Pons (tissue), 1 donor: Measurements from ENCODE around the gene SLX4.

Experiments used
- DNase-seq: peaks from one replicate; pipeline ENCODE4 v3.0.0-alpha.2; 2016; ENCODE audit warnings: low spot score

Gene SLX4

DNA sequence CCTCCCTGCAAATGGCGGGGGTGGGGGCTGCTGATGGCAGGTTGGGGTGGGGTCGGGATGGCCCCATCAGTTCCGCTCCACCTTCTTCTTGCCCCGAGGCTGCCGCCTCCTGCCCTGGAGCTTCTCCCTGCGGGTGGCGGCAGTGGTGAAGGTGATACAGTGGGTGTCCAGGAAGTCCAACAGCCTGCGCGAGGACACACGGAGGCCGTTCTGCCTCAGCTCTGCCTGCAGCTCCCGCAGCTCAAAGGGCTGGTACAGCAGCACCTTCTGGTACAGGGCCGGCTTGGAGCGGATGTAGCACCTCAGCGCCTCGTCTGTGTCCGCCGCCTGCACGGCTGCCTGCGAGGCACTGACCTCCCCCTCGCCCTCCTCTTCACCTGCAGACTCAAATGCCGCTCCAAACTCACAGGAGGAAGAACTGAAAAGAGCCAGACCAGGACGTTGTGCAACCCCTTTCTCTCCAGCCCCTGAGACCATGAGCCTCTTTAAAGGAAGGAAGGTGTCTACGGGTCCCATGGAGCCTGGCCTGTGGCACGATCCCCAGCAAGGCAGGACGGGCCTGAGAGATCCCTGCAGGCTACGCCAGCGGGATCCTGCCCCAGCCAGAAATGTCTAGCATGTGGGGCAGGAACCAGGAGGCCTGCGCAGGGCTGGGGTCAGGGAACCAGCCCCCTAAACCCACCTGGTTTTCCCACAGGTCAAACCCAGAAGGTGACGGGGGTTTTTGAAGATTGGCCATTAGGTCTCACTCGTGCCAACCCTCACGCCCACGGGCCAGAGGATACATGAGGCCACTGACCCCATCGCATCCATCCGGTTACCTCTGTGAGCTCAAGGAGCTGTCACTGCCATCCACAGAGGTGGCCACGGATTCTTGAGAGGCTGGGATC is 28.9 kb downstream of the SLX4 start:
- no peak for DNase-seq

DNA sequence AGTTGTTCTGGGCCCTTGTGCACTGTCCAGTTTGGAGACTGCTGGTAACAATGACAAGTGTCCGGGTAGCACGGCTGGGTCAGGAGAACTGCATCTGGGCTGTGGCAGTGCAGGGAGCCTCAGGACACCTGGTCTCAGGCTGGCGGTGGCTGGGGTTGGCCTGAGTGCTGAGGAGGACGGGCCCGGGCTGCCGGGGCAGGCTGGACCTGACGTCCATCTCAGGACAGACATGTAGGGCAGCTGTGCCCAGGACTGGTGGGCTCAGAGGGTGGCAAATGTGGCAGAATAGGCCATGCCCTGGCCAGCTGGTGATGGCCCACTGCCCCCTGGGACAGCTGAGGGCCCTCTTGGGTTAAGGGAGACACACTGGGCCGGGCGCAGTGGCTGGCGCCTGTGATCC is 30.0 kb downstream of the SLX4 start:
- no peak for DNase-seq

DNA sequence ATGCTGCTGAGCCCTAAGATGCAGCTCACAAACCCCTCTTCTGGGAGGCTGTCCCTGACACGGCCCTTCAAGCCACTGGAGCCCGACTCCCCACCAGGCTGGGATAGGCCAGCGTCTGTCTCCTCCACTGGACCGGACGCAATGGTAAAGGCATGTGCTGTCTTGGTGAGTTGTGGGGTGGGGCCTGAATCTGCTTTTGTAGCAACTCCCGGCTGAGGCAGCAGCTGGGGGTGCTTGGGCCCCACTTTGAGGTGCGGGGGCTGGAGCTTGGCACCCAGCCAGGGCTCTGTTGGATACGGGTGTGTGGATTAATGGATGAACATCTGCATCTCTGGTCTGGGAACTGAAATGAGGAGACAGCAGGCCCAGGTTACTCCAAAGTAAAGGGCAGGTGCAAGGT is 30.7 kb downstream of the SLX4 start:
- no peak for DNase-seq

DNA sequence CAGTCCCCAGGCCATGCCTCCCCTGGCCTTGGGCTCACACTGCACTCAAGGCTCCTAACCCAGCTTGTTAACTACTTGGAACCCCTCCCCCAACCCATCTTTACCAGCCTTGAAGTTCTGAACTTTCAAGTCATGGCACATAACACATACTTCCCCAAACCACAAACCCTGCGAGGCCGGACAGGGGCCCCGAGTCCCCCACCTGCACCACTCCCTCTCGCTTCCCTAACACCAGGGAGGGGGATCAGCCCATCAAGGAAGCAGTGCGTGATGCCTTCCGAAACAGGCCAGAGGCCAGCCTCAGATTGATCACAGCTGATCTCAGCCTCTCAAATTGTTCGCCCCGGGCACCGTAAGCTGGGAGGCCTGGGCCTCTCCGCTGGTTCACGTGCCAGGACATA is 31.2 kb downstream of the SLX4 start:
- DNase-seq: no peak

DNA sequence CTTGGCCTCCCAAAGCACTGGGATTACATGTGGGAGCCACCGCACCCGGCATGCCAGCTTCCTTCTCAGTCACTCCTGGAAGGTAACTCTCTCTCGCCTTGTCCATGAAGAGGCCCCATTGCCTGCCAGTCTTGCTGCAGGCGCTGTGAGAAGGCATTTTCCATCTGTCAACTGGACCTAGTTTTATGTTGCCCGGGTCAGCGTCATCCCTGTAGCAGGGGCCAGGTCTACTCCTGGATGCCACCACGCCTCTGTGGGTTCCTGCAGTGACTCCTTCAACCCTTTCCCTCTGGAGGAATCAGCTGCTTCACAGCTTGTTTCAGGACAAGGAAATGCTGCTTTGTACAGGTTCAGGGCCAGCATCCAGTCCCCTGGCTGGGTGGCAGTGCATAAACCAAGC is 31.6 kb downstream of the SLX4 start:
- DNase-seq: no peak

DNA sequence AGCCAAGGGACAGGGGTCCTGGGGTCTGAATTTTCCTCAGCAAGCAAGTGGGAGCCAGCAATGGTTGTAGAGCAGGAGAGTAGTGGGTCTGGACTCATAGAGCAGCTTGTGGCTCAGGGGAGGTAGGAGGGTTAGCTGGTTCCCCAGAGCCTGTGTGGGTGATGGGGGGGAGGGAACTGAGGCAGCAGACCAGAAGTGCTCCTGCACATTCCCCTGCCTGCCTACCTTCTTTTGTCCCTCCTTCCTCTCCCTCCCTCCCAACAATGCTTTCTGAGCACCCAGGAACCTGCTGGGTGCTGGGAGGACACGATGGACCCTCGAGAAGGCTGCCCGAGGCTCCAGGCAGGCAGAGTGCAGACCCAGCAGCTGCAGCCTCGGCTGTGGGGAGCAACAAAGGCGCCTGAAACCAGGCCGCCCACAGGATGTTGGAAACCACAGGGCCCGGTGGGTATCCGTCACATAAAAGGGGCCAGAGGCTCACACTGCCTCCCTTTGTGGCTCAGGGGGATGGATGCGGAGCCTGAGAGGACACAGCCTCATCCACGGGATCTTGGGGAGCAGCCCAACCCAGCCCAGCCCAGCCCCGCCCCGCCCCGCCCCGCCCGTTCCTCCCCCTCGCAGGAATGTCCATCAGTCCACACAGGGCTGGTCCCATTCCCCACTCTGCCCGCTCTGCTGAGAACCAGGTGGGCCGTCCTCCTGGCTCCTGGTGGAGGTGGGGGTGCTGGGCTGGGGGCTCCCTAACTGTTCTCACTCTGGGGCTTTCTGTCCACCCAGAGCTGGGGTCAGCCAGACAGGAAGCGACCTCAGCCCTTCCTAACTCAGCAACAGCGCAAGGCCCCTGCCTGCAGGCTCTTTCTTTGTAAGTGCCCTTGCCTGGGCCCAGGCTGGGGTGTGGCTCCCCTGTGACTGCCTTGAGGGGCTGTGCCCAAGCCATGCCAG is 32.5 kb downstream of the SLX4 start:
- no peak for DNase-seq

DNA sequence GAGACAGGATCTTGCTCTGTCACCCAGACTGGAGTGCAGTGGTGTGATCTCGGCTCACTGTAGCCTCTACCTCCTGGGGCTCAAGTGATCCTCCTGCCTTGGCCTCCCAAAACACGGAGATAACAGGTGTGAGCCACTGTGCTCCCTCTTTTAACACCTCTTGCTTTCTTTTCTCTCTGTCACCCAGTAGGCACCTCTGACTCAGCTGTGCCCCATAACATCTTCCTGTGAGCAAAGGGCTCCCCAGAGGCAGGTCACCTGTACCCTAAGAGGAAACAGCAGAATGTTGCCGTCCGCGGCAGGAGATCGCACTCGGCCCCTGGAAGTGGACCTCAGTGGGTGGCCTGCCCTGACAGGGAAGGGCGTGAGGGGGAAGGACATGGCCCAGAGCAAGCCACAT is 33.3 kb downstream of the SLX4 start:
- DNase-seq: no peak

DNA sequence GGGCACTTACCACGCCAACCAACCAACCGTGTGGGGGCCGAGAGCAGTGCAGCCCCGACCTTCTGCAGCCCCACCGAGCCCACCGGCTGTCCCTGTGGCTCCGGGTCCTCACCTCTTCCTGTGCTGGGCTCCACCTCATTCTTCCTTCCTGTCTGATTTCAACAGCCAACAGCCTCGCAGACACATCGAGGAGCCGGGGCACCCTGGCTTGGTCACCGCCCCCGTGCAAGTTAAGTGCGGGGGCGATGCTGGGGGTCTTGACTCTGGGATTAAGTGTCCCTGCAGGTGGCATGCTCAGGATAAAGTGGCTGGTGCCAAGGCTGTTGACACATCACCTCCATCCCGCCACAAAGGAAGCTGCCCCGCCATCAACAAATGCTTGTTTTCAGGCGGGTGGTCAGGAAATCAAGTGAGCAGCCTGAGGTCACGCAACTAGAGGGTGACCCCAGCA is 34.1 kb downstream of the SLX4 start, which contains the start of gene NLRC3:
Gene NLRC3, minus strand, starts transcription at position 102 of the 451 bp plus-strand sequence. CDS start 12,367 bp downstream, outside the sequence.
- no peak for DNase-seq

DNA sequence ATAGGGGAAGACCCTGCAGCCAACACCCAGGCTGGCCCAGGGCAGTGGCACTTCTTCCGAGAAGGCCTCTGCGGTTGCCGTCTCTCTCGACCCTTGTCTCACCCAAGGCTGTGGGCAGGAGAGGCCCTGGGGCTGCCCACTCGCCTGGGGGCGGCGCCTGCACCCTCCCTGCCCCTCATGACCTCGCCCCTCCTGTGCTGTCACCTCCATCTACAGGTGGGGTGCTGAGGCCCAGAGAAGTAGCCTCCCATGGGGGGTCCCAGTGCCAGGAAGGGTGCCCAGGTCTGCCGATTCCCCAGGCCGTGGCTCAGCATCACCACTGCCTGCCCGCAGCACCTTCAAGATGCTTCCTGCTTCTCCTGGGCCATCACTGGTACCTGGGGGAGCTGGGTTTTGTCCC is 35.2 kb downstream of the SLX4 start:
- DNase-seq: no peak

DNA sequence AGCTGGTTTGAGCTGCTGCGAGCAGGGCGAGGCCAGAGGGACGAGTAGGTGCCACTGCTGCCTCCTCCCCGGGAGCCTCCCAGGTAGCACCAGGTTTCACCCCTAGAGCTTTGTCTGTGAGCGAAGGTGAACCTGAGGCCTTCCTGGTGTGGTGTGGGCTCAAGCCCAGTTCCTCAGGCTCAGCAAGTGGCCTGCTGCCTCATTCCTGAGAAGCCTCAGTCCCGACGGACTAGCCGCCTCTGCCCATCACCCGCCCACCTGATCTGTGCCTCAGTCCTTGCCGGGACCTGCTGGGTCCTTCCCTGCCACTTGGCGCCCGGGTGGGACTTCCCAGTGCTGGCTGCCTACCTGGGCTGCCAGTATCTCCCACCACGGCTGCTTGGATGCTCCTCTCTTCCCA is 35.9 kb downstream of the SLX4 start:
- DNase-seq: no peak

DNA sequence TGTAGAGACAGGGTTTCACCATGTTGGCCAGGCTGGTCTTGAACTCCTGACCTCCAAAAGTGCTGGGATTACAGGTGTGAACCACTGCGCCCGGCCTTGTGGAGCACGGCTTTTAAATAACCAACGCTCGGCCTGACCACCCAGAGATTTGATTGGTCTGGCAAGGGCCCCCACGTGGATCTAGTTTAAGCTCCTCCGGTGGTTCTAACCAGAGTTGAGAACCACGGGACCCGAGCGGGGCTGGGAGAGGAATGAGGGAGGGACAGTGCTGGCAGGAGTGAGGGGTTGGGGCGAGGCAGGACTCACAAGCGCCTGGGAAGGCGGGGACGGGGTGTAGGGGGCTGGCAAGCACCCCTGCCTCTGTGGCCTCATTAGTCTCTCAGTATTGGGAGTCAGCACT is 37.2 kb downstream of the SLX4 start:
- no peak for DNase-seq

DNA sequence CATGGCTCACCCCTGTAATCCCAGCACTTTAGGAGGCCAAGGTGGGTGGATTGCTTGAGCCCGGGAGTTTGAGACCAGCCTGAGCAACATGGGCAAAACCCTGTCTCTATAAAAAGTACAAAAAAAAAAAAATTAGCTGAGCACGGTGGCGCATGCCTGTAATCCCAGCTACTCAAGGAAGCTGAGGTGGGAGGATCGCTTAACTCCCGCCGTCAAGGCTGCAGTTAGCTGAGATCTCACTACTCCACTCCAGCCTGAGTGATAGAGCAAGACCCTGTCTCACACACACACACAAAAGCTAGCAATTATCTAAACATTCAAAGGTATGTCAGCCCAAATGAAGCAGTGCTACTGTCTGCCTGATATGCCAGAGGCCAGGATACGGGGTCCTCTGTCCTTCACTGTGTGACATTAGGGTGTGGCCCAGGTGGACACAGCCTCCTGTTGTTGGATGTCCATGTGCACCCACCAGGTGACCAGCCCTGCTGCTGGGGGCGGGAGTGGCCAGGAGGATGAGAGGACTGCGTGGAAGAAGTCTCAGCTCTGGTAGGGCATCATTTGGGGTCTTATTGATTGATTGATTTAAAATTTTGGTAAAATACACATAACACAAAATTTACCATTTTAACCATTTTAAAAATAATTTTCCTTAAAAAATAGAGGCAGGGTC is 38.1 kb downstream of the SLX4 start:
- DNase-seq: no peak

DNA sequence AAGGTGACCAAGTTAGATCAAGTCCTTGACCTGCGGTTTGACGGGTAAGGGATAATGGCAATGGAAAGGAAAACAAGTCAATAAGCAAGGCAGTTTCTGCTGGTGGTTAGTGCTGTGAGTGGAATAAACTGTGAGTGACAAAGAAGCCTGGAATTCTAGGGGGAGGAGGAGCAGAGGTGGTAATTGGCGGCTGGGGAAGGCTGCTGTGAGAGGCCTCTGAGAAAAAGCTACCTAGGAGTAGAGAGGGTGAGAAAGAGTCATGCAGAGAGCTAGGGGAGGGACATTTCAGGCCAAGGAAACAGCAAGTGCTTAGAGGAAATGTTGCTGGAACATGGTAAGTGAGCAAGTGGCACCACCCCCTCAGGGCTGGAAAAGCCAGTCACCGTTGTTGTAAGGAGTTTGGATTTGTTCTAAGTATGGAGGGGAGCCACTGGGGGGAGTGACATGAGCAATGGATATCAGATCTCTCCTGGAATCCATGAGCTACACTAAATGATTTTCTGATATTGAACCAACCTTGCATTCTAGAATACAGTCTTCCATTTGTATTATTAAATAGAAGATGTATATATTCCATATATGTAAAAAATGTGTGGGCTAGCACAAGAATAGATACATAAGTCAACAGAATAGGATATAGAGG is 40.9 kb downstream of the SLX4 start:
- DNase-seq: no peak

DNA sequence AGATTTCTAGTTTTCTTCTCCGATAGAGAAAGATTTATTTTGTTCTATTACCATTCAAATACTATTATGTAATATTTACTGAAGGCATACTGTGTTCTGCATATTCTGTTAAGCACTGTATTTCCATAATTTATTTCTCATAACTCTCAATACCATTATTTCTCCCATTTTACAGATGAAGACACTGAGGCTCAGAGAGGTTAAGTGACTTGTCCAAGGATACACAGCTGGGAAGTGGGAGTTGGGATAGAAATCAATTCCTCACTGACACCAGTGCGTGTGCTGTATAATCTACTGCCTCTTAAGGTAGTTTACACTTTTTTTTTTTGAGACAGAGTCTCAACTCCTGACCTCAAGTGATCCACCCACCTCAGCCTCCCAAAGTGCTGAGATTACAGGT is 41.6 kb downstream of the SLX4 start:
- DNase-seq: no peak

DNA sequence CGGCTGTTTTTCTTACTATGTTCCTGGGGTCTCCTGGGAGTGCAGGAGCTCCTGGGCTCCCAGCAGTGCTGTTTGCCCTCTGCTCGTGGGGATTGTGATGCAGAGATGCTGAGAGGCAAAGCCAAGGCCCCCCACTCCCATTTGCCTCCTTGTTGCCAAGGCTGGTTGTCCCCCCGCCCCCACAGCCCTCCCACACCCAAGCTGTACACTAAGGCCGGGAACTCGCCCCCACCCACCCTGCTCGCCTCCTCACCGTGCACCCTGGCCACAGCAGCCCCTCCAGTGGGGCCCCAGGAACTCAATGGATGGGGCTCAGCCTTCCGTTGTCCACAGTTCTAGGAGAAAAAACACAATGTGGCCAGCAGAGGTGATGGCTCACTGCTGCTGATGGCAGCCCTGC is 44.4 kb downstream of the SLX4 start:
- DNase-seq: no peak

DNA sequence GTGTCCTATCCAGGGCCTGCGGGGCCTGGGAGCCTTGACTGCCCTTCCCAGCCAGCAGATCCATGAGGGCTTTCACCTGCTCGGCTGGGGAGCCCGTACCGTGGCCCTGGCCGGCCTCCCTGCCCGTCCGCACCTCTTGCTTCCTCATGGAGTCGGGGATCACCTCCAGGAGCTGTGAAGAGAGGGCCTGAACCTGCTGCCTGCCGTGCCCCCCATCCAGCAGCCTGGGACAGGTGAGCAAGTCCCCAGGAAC is 46.6 kb downstream of the SLX4 start:
- no peak for DNase-seq

DNA sequence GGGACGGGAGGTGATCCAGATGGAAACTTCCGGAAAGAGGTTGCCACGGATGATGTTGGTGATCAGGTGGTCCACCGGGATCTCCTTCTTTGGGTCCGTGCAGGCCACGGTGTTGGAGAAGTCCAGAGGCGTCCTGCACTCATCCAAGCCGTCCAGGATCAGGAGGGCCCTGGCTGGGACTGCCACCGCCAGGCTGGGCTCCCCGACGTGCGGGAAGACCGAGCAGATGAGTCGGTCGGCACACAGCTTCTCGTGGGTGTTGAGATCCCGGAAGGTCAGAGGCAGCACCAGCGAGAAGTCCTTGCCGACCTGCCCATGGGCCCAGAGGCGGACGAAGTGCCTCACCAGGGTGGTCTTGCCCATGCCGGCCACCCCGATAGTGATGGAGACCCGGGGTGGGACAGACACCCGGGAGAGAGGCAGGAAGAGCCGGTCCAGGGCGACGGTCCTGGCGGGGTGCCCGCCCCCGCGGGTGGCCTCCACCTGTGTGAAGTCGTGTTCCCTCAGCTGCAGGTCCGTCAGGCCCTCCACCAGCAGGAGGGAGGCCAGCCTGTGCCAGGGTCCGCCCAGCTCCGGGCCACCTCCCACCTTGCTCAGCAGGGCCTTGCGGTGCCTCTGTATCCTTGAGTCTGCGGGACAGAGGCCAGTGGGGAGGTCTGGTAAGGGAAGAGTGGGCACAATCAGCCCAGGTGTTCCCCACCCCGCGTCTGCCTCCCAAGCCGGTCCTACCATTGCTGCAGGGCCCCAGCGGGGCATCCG is 47.1 kb downstream of the SLX4 start:
- no peak for DNase-seq

DNA sequence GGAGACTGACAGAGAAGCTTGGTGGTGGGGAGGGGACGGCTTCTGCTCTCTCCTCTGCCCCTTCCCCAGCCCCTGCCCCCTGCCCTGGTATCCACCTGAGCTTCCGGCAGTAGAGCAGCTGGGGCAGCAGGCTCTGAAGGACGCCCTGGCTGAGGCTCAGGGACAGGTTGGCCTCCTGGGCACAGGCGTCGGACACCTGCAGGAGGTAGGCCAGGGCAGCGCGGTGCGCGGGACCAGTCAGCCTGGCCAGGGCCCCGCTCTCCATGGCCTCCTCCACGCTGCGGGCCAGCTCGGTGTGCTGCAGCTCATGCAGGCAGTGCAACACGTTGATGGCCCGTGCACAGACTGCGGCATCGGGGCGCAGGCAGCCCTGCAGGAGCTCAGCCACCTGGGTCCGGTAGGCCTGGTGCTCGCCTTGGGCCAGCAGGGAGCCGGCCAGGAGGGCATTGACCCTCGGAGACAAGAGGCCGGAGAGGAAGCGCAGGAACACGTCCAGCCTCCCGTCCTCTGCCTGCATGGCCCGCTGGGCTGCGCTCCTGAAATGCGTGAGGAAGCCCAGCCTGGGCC is 48.4 kb downstream of the SLX4 start:
- DNase-seq: no peak

DNA sequence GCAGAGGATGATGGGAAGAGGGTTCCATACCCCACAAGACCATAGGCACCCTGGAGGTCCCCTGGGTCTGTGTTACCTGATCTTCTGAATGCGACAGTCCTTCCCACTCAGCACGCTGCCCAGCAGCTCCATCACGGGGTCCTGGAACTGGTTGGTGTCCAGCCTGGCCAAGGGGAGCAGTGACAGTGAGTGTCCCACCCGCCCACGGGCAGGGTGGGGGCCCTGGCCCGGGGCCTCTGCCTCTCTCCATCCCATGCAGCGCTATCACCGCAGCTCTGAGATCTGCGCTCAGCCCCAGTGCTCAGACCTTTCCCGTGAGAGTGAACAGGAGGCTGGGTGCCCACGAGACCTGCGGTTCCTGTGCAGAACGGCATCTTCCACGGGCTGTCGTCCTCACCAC is 49.8 kb downstream of the SLX4 start:
- no peak for DNase-seq

DNA sequence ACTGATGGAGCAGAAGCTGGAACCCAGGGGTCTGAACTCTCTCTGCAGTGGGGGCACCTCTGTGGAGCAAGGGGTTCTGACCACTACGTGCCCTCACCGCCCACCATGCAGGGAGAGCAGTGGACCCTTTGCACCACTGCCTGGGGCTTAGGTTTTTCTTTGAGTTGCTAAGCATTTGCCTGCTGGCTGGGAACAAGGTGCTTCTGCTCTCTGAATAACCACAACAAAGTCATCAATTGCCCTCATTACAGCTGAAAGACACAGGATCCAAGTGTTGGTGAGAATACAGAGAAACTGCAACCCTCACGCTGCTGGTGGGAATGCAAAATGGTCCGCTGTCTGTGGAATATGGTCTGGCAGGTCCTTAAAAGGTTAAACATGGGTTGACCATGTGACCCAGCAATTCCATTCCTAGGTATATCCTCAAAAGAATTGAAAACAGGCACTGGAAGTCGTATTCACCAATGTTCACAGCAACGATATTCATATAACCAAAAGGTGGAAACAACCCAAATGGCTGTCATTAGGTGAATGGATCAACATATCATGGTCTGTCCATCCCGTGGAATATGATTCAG is 57.0 kb downstream of the SLX4 start:
- no peak for DNase-seq
